Measurements from ENCODE around the gene EPS15.
"Not testable (repeated sequence)": the region's sequence is repeated elsewhere in the genome, so short reads cannot be mapped to it uniquely, and the experiment has no call there.

Gene EPS15

DNA sequence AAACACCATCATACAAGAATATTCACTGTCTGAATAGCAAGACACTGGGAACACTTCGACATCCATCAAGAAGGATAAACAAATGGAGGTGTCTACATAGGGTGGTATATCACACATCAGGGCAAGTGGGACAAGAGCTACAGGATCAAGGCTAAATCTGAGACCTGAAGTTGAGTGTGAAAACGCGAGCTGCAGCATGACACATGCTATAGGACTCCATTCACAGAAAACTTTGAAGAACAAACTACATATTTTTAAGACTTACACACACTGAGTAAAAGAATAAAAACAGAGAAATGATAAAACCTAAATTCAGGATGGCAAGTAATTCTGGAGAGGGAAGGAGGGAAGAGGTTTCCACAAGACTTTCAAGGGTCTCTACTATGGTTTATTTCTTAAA lies 190.8 kb downstream of the EPS15 start:
- DNase-seq (ENCODE audit: extremely low spot score): no peak

DNA sequence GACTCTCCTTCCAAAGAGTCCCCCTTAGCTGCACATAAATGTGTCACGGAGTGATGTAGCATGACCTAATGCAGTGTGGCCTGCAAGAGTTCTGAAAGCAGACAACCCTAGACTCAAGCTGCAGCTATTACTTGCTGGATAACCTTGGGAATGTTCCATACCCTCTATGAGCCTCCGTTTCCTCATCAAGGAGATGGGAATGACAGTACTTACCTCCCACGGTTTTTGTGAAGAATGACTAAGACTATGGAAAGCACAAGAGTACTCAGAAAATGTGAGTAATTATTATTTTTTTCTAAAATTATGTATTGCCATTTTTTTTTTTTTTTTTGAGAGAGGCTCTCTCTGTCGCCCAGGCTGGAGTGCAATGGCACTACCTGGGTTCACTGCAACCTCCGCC lies 191.7 kb downstream of the EPS15 start:
- CTCF ChIA-PET: no interaction called here
- POLR2A ChIA-PET: interaction anchor here (0.7 kb wide), 1 partner anchor 9 kb away, joined by 3 read pairs; no protein-coding TSS in a partner anchor
- TF ChIP-seq, protein P1, sequence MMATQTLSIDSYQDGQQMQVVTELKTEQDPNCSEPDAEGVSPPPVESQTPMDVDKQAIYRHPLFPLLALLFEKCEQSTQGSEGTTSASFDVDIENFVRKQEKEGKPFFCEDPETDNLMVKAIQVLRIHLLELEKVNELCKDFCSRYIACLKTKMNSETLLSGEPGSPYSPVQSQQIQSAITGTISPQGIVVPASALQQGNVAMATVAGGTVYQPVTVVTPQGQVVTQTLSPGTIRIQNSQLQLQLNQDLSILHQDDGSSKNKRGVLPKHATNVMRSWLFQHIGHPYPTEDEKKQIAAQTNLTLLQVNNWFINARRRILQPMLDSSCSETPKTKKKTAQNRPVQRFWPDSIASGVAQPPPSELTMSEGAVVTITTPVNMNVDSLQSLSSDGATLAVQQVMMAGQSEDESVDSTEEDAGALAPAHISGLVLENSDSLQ (IDR thresholded peaks at IDR 0.05): no peak
- TF ChIP-seq ELF4 (IDR thresholded peaks at IDR 0.05) (no peak), BHLHE40 (IDR thresholded peaks at IDR 0.05; ENCODE audit: borderline replicate concordance) (no peak), HDGF (IDR thresholded peaks at IDR 0.05; ENCODE audit: borderline replicate concordance) (no peak), CTBP1 (IDR thresholded peaks at IDR 0.05; ENCODE audit: borderline replicate concordance) (no peak), NFRKB (IDR thresholded peaks at IDR 0.05) (no peak), ARNT (IDR thresholded peaks at IDR 0.05) (no peak), LEF1 (IDR thresholded peaks at IDR 0.05; ENCODE audit: borderline replicate concordance) (no peak), L3MBTL2 (conservative IDR thresholded peaks at IDR 0.05) (no peak), SUZ12 (IDR thresholded peaks at IDR 0.05) (no peak)
- no peak for DNase-seq (ENCODE audit: extremely low spot score)

More for the DNA sequence above, 190.8 kb downstream of the EPS15 start:
- POLR2A ChIA-PET: no interaction called here
- TF ChIP-seq BHLHE40 (IDR thresholded peaks at IDR 0.05; ENCODE audit: borderline replicate concordance) (no peak), L3MBTL2 (conservative IDR thresholded peaks at IDR 0.05) (no peak), SP1 (IDR thresholded peaks at IDR 0.05) (no peak)
- TF ChIP-seq, protein P1 (IDR thresholded peaks at IDR 0.05): no peak
- CTCF ChIA-PET: interaction anchor here (0.5 kb wide), 1 partner anchor 21 kb away, joined by 3 read pairs; no protein-coding TSS in a partner anchor

- POLR2A ChIA-PET: interaction anchor here (0.7 kb wide), 1 partner anchor 8 kb away, joined by 3 read pairs; no protein-coding TSS in a partner anchor
- CTCF ChIA-PET: no interaction called here
- TF ChIP-seq L3MBTL2 (conservative IDR thresholded peaks at IDR 0.05): no peak
- TF ChIP-seq CTBP1 (IDR thresholded peaks at IDR 0.05; ENCODE audit: borderline replicate concordance): no peak
- no peak for TF ChIP-seq FOXK2 (IDR thresholded peaks at IDR 0.05)
- TF ChIP-seq BHLHE40 (IDR thresholded peaks at IDR 0.05; ENCODE audit: borderline replicate concordance): no peak
- TF ChIP-seq SP1 (IDR thresholded peaks at IDR 0.05): no peak
- TF ChIP-seq, protein P1 (IDR thresholded peaks at IDR 0.05): no peak
- no peak for TF ChIP-seq FOXA1 (IDR thresholded peaks at IDR 0.05)
- no peak for TF ChIP-seq LEF1 (IDR thresholded peaks at IDR 0.05; ENCODE audit: borderline replicate concordance)
- no peak for TF ChIP-seq ZNF384 (IDR thresholded peaks at IDR 0.05)
- no peak for DNase-seq (ENCODE audit: extremely low spot score)
Measured at GRCh38 chr1:51326839-51327238, 192.2 kb downstream of the EPS15 start.

DNA sequence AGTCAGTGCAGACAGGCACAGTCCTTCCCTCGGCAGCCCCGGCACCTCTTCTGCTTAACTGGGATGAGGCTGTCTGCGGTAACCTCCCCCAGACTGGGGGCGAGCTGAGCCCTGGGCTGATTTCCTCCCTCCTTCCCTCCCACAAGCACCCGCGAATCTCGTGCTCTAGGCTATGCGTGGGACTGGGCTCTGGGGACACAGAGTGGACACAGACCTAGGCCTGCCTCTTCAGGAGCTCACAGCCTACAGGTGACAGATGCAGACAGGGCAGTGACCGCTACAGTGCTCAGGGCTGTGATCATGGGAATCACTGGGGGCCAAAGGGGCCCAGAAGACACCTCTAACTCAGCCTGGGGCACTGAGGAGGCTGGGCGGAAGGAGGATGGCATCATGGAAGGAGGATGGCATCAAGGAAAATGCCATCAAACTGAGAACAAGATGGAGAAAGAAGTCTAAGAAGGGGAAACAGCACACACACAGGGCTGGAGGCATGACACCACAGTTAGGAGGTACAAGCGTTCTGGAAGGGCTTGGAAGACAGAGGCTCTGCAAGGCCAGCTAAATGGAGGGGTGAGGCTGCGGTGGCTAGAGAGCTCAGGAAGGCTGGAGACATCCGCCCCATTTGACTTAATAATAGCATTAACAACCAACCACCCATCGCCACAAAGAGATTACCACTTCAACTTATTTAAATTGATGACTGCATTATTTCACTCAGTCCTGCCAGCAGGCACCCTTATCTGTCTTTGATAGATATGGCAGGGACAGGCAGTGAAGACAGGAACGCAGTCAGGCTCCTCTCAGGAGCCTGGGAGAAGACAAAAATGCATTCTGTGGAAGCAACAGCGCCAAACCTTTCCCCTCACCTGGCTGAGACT lies 192.9 kb downstream of the EPS15 start:
- POLR2A ChIA-PET: no interaction called here
- no peak for DNase-seq (ENCODE audit: extremely low spot score)
- no peak for TF ChIP-seq ARNT (IDR thresholded peaks at IDR 0.05)
- TF ChIP-seq TARDBP (IDR thresholded peaks at IDR 0.05): no peak
- TF ChIP-seq HDGF (IDR thresholded peaks at IDR 0.05; ENCODE audit: borderline replicate concordance): no peak
- no peak for TF ChIP-seq FOXK2 (IDR thresholded peaks at IDR 0.05)
- no peak for TF ChIP-seq NFRKB (IDR thresholded peaks at IDR 0.05)
- no peak for TF ChIP-seq ELF4 (IDR thresholded peaks at IDR 0.05)
- no peak for TF ChIP-seq FOXM1 (IDR thresholded peaks at IDR 0.05; ENCODE audit: borderline replicate concordance)
- TF ChIP-seq BHLHE40 (IDR thresholded peaks at IDR 0.05; ENCODE audit: borderline replicate concordance): no peak
- TF ChIP-seq LEF1 (IDR thresholded peaks at IDR 0.05; ENCODE audit: borderline replicate concordance): no peak
- TF ChIP-seq CTBP1 (IDR thresholded peaks at IDR 0.05; ENCODE audit: borderline replicate concordance): no peak
- no peak for TF ChIP-seq L3MBTL2 (conservative IDR thresholded peaks at IDR 0.05)
- TF ChIP-seq, protein P1 (IDR thresholded peaks at IDR 0.05): no peak
- TF ChIP-seq SP1 (IDR thresholded peaks at IDR 0.05): no peak
- TF ChIP-seq SUZ12 (IDR thresholded peaks at IDR 0.05): no peak
- no peak for TF ChIP-seq FOXA1 (IDR thresholded peaks at IDR 0.05)
- TF ChIP-seq ZNF384 (IDR thresholded peaks at IDR 0.05): no peak
- CTCF ChIA-PET: no interaction called here

GRCh38 chr1:51325391-51325790 lies 193.7 kb downstream of the EPS15 start:
- ChIA-PET CTCF (no interaction called here), POLR2A (no interaction called here)
- DNase-seq (ENCODE audit: extremely low spot score): no peak
- TF ChIP-seq BHLHE40 (IDR thresholded peaks at IDR 0.05; ENCODE audit: borderline replicate concordance): no peak
- TF ChIP-seq ELF4 (IDR thresholded peaks at IDR 0.05): no peak
- TF ChIP-seq SP1 (IDR thresholded peaks at IDR 0.05): no peak
- TF ChIP-seq ZNF384 (IDR thresholded peaks at IDR 0.05): no peak
- no peak for TF ChIP-seq NFRKB (IDR thresholded peaks at IDR 0.05)
- no peak for TF ChIP-seq LEF1 (IDR thresholded peaks at IDR 0.05; ENCODE audit: borderline replicate concordance)
- TF ChIP-seq, protein P1 (IDR thresholded peaks at IDR 0.05): no peak
- no peak for TF ChIP-seq FOXM1 (IDR thresholded peaks at IDR 0.05; ENCODE audit: borderline replicate concordance)

DNA sequence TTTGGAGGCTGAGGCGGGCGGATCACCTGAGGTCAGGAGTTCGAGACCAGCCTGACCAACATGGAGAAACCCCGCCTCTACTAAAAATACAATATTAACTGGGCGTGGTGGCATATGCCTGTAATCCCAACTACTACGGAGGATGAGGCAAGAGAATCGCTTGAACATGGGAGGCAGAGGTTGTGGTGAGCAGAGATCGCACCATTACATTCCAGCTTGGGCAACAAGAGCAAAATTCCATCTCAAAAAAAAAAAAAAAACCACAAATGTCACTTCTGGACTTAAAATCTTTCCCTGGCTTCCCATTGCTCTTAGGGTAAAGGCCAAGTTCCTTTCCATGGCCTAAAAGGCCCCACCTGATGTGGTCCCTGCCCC lies 194.1 kb downstream of the EPS15 start:
- CTCF ChIA-PET; DNase-seq (ENCODE audit: extremely low spot score); POLR2A ChIA-PET: not testable (repeated sequence)

All from HEK293T (cell line).